RPMI7951 (cell line): ENCODE data around the gene FHIP2A. TPM values are rescaled to one million over a fixed set of nuclear protein-coding genes. Genes with fewer than 3 reads are reported as not detected.
"Not testable (repeated sequence)": the region's sequence is repeated elsewhere in the genome, so short reads cannot be mapped to it uniquely, and the experiment has no call there.

Experiments
- DNase-seq: peaks from one replicate; pipeline ENCODE4 v3.0.0-alpha.2; 2012; ENCODE audit warnings: low read depth
- total RNA-seq: library from RNA; depleted of rRNA; stranded (reverse); fragments of >200 nt; shearing (Covaris generic); gene quantifications from 2 replicates; pipeline ENCODE4 v1.2.3, GENCODE V29; 2014; rRNA removed

The FHIP2A gene, protein sequence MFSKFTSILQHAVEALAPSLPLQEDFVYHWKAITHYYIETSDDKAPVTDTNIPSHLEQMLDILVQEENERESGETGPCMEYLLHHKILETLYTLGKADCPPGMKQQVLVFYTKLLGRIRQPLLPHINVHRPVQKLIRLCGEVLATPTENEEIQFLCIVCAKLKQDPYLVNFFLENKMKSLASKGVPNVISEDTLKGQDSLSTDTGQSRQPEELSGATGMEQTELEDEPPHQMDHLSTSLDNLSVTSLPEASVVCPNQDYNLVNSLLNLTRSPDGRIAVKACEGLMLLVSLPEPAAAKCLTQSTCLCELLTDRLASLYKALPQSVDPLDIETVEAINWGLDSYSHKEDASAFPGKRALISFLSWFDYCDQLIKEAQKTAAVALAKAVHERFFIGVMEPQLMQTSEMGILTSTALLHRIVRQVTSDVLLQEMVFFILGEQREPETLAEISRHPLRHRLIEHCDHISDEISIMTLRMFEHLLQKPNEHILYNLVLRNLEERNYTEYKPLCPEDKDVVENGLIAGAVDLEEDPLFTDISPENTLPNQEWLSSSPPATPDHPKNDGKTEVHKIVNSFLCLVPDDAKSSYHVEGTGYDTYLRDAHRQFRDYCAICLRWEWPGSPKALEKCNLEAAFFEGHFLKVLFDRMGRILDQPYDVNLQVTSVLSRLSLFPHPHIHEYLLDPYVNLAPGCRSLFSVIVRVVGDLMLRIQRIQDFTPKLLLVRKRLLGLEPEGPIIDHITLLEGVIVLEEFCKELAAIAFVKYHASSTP
- 10.2 and 13.6 TPM in 2 replicates for total RNA-seq

DNA sequence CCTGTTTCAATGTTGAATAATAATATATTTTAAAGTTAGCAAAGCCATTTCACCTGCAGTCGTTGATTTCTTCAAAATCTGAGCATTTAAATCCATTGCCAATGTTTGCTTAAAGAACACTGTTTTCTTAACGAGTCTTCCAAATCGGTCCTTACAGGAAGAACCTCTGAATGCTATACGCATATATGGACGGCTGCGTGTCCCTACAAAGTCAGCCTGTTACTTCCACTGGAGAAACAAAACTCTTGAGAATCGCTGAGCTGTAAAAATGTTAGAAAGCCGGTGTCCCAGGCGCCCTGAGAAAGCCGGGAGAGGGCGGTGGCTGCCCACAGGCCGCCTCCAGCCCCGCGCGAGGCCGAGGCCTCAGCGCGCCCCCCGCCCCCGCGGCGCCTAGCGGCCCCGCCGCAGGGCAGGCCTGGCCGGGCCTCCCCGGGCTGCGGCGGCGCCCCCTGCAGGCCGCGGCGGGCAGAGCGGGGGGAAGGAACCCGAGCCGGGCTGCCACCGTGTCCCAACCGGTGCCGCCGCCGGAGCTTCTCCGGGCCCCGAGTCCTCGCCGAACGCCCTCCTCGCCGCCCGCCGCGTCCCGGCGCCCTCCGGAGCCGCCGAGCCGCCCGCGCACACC, at the start of gene FHIP2A:
Gene FHIP2A, plus strand, starts transcription at position 488 of the 622 bp plus-strand sequence. CDS start 299 bp downstream, outside the sequence.
- DNase-seq = peak; percentile 65

DNA sequence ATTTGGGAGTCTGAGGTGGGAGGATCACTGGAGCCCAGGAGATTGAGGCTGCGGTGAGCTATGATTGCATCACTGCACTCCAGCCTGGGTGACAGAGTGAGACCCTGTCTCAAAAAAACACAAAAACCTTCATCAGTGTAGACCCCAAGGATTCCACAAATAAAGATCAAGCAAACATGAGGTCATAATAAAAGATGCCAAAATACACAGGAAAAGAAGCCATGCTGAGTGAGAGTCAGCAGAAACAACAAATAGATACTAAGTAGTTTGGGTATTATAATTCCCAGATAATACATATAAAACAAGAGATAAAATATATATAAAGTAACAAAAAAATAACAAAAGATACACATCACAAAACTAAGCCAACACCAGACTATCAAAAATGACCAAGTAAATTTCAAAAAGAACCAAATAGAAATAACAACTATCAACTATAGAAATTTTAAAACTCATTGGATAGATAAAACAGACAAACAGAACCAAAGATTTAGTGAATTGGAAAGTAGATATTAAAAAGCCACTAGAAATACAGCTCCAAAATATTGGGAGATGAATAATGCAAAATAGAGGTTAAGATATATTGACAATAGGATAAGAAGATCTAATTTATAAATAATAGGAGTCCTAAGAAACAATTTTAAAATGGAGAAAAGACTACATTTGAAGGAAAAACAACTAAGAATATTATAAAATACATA, 48.9 kb upstream of the FHIP2A start:
- no peak for DNase-seq

DNA sequence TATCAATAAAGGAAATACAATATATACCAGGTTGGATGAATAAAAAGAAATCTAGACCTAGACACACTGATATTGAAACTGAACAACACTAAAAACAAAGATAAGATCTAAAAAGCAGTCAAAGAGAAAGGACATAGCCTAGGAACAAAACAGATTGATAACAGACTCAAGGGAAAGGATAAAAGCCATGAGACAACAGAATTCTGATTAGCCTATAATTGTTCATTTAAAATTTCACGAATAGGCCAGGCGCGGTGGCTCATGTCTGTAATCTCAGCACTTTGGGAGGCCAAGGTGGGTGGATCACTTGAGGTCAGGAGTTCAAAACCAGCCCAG, 48.4 kb upstream of the FHIP2A start:
- no peak for DNase-seq

DNA sequence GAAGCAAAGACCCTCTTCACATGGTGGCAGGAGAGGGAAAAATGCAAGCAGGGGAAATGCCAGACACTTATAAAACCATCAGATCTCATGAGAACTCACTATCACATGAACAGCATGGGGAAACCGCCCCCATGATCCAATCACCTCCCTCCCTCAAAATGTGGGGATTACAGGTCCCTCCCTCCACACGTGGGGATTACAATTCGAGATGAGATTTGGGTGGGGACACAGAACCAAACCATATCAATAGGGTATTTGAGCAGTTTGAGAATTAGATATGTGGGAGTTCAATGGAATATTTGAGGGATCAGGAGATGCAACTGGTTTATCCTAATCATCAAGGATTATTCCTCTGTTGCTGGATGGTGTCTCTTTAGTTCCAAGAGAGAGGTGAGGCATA, 46.5 kb upstream of the FHIP2A start:
- not testable (repeated sequence) for DNase-seq

DNA sequence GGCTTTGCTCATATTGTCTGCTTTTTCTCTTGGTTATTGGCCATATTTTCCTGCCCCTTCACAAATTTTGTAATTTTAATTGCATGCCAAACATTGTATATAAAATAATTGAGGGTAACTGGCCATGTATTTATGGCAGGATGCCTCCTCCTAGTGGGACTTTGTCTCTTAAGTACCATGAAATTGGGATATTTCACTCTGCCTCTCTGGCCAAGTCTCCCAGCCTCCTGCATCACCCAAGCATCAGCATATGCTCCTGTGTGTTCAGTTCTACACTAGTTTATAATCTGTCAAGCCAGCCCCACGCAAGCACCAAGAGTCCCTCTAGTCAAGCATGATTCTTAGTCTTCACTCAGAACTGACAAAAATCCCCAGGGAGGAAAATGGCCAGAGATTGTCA, 44.2 kb upstream of the FHIP2A start:
- no peak for DNase-seq

DNA sequence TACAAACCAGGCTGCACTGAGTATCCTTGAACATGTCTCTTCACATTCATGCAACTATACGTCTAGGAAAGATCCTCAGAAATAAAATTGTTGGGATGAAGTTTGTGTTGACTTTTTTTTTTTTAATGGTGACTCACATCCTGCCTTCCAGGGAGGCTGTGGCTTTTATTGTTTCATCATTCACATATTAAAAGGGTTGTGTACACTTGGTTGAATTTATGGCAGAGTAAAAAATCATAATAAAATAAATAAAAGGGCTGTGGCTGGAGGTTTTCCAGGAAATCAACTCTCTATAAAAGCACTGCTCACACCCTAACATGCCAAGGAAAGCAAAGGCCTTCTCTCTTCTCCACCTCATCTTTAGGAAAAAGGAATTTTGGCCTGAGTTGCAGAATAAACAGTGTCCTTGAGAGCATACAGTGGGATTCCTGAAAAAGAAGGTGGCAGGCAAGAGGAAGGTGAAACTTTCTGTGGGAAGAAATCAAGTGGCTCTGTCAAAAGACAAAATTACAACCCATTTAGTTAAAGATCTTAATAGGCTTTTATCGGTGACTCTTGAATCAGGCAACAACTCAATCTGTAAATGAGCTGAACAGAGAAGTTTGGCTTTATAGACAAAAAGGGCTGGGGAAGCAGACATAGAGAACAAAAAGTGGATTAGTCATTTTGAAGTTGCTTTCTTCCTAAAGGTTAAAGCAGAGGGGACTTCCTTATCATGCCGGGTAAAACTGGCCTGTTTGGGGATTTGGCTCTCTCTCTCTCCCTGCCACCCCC, 41.6 kb upstream of the FHIP2A start:
- DNase-seq = peak; percentile 82

DNA sequence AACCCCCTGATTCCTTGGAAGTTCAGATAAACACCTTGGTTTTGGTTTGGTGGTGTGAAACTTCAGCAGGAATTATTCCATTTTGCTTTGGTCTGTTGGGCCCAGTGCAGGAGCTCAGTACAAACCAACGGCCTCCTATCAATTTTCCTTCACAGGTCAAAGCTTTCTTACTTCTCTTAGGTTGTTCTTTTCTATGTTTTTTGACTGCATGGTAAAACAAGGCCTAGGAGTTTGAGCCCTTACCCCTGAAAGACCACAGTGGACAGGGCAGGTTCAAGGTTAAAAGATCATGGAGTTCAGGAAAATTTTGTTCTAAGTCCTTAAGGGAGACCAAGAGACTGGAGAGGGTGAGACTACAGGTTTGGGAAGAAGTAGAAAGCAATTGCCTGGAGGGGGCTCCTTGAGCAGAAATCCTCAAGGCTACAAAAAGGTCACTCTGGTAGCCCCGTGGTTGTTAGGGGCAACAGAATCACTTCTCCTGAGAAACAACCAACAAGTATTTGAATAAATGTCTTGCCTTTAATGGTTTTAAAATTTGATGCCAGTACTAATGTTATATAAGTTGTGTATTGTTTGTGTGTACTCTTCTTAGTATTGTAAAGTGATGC, 40.9 kb upstream of the FHIP2A start:
- DNase-seq = no peak

DNA sequence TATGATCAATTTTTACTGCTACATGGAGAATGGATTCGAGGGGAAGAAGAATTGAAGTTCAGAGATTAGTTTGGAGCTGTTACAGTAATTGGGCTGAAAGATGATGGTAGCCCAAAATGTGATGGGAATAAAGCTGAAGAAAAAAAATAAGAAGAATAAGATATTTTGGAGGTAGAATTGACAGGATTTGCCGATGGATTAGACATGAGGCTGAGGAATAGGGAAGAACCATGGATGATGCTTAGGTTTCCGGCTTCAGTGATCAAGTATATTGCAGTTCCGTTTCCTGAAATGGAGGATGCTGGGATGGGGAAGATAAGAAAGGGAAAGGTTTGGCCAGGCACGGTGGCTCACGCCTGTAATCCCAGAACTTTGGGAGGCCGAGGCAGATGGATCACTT, 38.9 kb upstream of the FHIP2A start:
- no peak for DNase-seq

DNA sequence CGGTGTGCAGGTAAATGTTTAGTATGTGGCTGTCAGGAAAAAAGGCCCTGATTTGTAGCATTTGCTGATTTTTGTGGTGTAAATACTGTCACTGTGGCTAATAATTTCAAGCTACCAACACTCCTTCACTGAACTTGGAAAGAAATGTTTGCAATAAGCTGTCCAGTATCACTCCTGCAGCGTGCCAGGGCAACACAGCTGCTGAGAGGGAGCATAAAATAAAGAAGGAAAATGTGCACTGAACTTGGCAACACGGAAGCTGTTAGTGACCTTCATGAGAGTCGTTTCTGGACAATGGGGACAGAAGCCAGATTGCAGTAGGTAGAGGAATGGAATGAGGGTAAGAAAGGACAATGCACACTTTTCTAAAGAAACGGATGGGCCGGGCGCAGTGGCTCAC, 37.9 kb upstream of the FHIP2A start:
- DNase-seq = no peak

DNA sequence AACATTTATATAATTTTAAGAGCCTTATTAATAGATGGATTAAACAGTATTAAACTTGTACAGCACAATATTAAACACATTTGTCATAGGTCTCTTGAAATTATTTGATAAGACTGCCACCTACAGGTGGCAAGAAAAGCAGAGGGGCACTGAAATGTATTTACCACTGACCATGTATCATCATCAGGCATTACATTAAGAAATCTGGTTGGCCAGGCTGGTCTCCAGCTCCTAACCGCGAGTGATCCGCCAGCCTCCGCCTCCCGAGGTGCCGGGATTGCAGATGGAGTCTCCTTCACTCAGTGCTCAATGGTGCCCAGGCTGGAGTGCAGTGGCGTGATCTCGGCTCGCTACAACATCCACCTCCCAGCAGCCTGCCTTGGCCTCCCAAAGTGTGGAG, 35.1 kb upstream of the FHIP2A start:
- DNase-seq = peak; percentile 53

DNA sequence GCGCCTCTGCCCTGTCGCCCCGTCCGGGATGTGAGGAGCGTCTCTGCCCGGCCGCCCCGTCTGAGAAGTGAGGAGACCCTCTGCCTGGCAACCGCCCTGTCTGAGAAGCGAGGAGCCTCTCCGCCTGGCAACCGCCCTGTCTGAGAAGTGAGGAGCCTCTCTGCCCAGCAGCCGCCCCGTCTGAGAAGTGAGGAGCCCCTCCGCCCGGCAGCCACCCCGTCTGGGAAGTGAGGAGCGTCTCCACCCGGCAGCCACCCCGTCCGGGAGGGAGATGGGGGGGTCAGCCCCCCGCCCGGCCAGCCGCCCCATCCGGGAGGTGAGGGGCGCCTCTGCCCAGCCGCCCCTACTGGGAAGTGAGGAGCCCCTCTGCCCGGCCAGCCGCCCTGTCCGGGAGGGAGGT, 34.4 kb upstream of the FHIP2A start:
- DNase-seq = not testable (repeated sequence)

DNA sequence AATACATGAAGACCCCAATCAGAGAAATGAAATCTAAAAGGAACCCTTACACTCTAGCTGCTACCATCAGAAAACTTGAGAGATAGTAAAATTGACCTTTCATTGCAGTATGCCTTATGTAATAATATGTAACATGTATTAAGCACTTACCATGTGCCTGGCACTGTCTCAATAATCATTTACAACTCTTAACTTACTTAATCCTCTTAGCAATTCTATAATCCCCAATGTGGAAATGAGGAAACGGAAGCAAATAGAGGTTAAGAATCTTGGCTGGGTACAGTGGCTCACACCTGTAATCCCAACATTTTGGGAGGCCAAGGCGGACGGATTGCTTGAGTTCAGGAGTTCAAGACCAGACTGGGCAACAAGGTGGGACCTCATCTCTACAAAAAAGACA, 29.8 kb upstream of the FHIP2A start:
- DNase-seq = no peak

DNA sequence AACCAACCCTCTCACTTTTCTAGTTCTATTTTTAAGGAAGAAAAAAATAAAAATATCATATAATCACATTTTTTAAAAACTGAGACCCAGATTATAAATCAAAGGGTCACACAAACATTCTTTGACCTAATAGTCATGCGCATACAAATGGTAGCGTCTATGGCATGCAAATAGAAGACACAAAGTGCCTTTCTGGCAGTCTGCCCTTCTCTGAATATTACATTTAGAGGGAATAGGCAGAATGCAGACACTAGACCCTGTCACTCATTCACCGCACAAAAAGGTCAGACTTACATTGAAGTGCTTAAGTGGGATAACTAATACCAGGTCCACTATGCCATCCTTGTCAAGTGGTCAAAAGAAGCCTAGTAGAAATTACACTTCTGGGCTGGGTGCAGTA, 26.5 kb upstream of the FHIP2A start:
- no peak for DNase-seq

DNA sequence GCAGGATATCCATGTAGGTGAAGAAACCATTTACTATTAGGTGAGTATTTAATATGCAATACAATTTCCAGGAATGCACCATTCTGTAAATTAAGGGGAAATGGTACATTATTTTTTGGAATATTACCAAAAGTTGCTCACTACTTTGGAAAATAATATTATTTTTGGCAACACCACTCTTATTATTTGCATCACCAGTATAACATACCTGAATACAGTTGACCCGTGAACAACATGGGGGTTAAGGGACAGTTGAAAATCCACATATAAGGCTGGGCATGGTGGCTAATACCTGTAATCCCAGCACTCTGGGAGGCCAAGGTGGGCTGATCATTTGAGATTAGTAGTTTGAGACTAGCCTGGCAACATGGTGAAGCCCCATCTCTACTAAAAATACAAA, 21.2 kb upstream of the FHIP2A start:
- no peak for DNase-seq

DNA sequence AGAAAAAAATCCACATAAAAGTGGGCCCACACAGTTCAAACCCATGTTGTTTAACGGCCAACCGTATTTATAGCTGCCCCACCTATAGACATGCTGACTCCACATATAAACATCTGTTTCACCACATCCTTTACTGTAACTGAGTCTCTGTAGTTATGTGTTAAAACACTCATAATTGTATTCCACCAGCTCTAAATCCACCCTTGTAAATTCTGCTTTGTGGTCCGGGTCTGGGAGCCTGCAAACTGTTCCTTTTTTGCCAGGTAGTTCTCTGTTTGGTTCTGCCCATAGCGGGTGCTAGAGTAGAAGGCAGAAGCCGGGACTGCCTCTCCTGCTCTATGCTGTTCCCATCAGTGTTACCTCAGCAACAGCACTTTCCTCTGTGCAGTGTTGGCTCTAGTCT, 20.2 kb upstream of the FHIP2A start:
- DNase-seq = no peak

DNA sequence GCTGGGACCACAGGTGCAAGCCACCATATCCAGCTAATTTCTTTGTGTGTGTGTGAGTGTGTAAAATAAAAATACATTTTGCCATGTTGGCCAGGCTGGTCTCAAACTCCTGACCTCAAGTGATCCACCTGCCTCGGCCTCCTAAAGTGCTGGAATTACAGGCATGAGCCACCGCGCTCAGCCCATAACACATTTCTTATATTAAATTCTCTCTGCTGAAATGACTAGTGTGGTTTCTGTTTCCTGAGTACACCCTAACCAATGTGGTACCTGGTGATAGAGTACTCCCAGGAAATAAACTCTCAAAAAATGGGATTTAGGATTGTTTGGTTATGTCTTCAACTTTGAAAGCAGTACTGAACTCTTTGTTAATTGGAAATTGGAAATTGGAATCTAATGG, 19.4 kb upstream of the FHIP2A start:
- no peak for DNase-seq

DNA sequence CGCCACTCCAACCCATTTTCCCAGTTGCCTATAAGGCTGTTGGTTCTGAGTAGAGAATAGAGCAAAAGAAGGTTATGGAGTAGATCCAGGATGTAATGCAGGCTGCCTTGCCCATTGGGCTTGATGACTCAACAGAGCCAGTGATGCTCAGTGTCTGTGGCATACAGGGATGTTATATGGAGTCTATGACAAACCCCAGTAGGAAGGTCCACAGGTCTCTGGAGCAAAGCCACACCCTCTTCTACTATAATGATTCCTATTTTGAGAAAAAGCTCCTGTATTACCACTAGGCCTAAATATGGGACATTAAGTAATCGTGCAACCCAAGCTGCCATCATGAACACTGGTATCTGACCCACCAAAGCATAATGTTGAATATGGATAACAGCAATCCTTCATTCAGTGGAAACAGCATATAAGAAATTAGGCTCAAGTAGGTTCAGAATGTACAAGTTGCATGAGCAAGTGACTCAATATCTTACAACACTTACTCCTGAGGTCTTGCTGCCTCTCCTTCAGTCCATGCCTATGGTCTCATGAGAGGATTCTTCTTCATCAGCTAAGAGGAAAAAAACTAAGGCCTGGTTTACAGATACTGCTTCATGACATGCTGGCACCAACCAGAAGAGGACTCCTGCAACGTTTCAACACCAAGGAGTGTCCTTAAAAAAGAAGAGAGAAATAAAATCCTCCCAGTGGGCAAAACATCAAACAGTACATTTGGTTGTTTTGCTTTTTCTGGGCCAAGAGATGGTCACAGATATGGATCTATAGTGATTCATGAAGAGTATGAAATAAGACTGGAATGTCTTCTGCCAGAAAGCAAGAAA, 14.8 kb upstream of the FHIP2A start:
- DNase-seq = no peak

DNA sequence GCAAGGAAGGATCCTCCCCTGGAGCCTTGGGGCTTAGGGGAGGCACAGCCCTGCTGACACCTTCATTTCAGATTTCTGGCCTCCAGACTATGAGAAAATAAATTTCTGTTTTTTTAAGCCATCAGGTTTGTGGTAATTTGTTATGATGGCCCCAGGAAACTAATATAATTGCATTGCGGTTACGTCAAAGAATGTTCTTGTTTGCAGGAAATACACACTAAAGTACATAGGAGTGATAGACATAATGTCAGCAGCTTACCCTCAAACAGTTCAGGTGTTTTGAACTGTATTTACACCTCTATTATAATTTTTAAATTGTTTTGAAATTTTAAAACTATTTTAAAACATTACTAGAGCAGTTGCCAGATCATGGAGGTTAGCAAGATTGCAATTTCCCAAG, 12.6 kb upstream of the FHIP2A start:
- no peak for DNase-seq

DNA sequence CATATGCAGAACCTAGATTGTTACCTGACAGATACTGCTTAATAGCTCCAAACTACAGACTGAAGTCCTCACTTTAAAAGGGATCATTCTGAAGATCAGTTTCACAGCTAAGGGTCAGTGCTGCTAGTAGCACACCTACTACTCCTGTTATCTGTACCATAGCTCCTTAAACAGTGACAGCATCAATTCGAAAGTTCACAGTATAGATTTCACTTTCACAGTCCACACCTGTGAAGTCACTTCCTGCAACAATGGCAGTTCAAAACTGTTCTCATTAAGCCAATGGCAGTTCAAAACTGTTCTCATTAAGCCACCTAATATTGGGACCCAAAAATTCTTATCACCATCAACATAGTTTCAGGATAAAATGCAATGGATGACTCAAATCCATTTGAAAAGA, 10.7 kb upstream of the FHIP2A start:
- DNase-seq = no peak

DNA sequence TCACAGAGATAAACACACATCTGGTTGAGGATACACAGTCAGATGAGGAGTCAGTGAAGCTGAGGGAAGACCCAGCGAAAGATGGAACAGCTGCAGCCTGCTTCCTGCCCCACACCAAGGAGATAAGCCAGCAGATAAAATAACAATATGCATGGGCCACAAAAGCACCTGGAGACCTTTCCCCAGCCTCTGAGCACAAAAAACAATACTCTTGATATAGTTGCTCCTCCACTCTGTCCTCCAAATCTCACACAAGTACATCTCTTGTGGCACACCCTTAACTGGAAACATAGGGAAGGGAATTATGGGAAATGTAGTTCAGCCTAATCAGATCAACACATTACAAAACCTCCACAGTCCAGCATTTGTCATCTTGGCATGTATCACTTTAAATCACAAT, 9.7 kb upstream of the FHIP2A start:
- DNase-seq = no peak
